Activated CD8-positive, alpha-beta memory T cell treated with anti-CD3 and anti-CD28 coated beads, Interleukin-2, amount 50 U/mL, for 24 hours (primary cell): ENCODE data around the gene EMC6.

Experiments
- DNase-seq: peaks from one replicate; pipeline ENCODE4 v3.0.0-alpha.2; 2020; ENCODE audit errors: extremely low read depth

Gene EMC6

GRCh38 chr17:3710951-3711383 is 42.4 kb downstream of the EMC6 start:
- peak; percentile 58 for DNase-seq

DNA sequence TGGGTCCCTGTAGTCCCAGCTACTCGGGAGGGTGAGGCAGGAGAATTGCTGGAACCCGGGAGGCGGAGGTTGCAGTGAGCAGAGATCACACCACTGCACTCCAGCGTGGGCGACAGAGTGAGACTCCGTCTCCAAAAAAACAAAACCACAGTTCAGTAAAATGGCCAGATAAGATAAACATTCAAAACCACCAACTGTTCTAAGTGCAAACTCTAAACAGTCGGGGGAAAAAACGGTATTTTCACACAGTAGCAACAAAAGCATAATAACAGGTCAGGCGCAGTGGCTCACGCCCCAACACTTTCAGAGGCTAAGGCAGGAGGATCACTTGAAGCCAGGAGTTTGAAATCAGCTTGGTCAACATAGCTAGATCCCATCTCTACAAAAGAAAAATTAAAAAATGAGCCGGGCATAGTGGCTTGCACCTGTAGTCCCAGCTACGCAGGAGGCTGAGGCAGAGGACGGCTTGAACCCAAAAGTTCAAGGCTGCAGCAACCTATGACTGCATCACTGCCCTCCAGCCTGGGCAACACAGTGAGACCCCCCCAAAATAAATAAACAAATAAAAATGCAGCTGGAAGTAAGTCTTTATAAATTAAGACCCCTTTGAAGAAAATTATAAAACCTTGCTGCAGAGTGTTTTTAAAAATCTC is 44.3 kb downstream of the EMC6 start:
- no peak for DNase-seq

DNA sequence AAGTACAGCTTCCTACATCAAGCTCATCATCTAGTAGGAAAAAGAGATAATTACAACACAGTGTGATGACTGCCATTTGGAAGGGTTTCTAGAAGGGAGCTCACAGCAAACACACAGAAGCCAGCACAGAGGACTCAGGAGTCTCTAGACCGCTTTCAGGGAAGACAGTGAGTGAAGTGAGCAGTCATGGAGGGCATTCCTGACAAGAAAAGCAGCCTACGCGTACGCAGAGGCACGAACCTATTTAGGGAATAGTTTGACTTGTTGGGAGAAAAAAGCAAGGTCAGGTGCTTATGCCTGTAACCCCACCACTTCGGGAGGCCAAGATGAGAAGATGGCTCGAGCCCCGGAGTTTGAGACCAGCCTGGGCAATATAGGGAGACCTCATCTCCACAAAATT is 46.7 kb downstream of the EMC6 start:
- DNase-seq = no peak

DNA sequence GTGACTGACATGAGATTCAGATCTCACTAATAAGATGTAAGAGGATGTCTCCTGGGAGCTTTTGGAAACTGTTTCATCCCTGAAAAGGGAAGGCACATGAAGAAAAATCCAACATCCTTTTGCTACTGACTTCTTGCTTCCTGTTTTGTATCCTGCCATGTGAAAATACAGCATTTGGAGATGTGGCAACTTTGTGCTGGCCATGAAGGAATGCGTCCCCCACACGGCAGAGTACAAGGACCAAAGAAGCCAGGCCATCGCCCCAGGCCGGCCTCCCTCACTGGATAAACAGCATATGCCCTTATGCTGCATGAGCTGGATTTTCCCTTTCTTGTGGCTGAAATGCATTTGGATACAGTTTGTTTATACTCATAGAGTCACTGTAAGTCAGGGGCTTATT is 49.6 kb downstream of the EMC6 start:
- DNase-seq = no peak

DNA sequence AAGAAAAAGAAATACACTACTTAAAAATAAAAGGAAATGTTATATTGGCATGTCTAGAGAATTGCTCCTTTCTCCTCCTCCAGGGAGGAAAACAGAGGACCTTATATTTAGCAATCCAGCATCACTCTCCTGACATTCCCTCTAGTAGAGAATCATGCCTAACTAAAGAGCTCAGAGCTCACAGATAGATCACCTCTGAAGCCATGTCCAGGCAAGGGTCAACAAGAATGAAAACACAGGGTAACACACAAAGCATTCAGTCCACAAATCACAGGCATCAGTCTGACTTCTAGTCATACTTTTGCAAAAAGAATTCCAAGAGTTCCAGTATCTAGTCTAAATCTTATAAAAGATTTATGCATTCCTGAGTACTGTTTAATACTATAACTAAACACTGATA is 50.7 kb downstream of the EMC6 start:
- DNase-seq = no peak
